GM19463 (cell line): Measurements from ENCODE around the gene TNFAIP2.

Experiments
- ATAC-seq: cut with Tn5 transposase; IDR thresholded peaks from one replicate; pipeline ENCODE4 v1.9.1; 2021; ENCODE audit warnings: mild to moderate bottlenecking, moderate library complexity; ENCODE audit not compliant: unreplicated experiment

TNFAIP2 gene

GRCh38 chr14:103122947-103123633 is at the start of gene TNFAIP2:
Gene TNFAIP2 (plus strand): TSS chr14:103123461. CDS start chr14:103126458, 2,997 bp downstream.
- no peak for ATAC-seq

- ATAC-seq = no peak
Observed at GRCh38 chr14:103073876-103074728, 49.2 kb upstream of the TNFAIP2 start.

GRCh38 chr14:103074729-103075367 is 48.4 kb upstream of the TNFAIP2 start:
- no peak for ATAC-seq

- no peak for ATAC-seq
Observed at GRCh38 chr14:103078420-103078749, 44.9 kb upstream of the TNFAIP2 start.

- ATAC-seq = no peak
Observed at GRCh38 chr14:103078860-103079587, 44.2 kb upstream of the TNFAIP2 start.

- ATAC-seq = no peak
Observed at GRCh38 chr14:103081951-103082350, 41.3 kb upstream of the TNFAIP2 start.

- no peak for ATAC-seq
Observed at GRCh38 chr14:103084021-103084919, 39.0 kb upstream of the TNFAIP2 start, which contains the start of gene LBHD2. Gene LBHD2 (plus strand): TSS chr14:103084210. CDS start chr14:103086013, 1,803 bp downstream.

- no peak for ATAC-seq
Observed at GRCh38 chr14:103085106-103086091, 37.9 kb upstream of the TNFAIP2 start.

- no peak for ATAC-seq
Observed at GRCh38 chr14:103086771-103087342, 36.4 kb upstream of the TNFAIP2 start.

GRCh38 chr14:103087343-103087835 is 35.9 kb upstream of the TNFAIP2 start:
- ATAC-seq = no peak

- no peak for ATAC-seq
Observed at GRCh38 chr14:103088921-103089320, 34.3 kb upstream of the TNFAIP2 start.

GRCh38 chr14:103089386-103090335 is 33.6 kb upstream of the TNFAIP2 start:
- no peak for ATAC-seq

GRCh38 chr14:103090481-103091020 is 32.7 kb upstream of the TNFAIP2 start:
- ATAC-seq = no peak

- peak; percentile 74 for ATAC-seq
Observed at GRCh38 chr14:103091041-103091882, 32.0 kb upstream of the TNFAIP2 start.

GRCh38 chr14:103091883-103092222 is 31.4 kb upstream of the TNFAIP2 start:
- ATAC-seq = no peak

- ATAC-seq = no peak
Observed at GRCh38 chr14:103093856-103094405, 29.3 kb upstream of the TNFAIP2 start.
